Thyroid gland (tissue), 4 donors: Measurements from ENCODE around the gene SUPT5H. TPM values are rescaled to one million over a fixed set of nuclear protein-coding genes. Genes with fewer than 3 reads are reported as not detected.

Source experiments
- DNase-seq, 2 donors: peaks; one replicate each; pipeline ENCODE4 v3.0.0-alpha.2; 2019
- H3K27ac ChIP-seq, 3 donors: fragments of 200-600 bp; sonication (generic); 1 replicate in 2 of 3; 2 replicates in 1 of 3; pipeline ENCODE4 v1.5.1; 2016 to 2019; ENCODE audit warnings: mild to moderate bottlenecking in 1 of 3, moderate library complexity in 1 of 3
- H3K27me3 ChIP-seq: fragments of 200-600 bp; sonication (generic); one replicate; pipeline ENCODE4 v1.5.1; 2019
- H3K36me3 ChIP-seq, 2 donors: fragments of 200-600 bp; sonication (generic); one replicate each; pipeline ENCODE4 v1.5.1; 2016 to 2019
- H3K4me1 ChIP-seq, 2 donors: fragments of 200-600 bp; sonication (generic); one replicate each; pipeline ENCODE4 v1.5.1; 2017 to 2019
- H3K4me3 ChIP-seq, 3 donors: fragments of 200-600 bp; sonication (generic); replicated peaks in 1 of 3; 1 replicate in 2 of 3; 2 replicates in 1 of 3; pipeline ENCODE4 v1.5.1; 2016; ENCODE audit warnings: mild to moderate bottlenecking in 1 of 3
- H3K9me3 ChIP-seq: fragments of 200-600 bp; sonication (generic); one replicate; pipeline ENCODE4 v1.5.1; 2017
- CTCF ChIP-seq, 6 experiments: fragments of 200-600 bp in 3 of 6; fragments of 450-650 bp in 3 of 6; sonication (generic) in 3 of 6; IDR thresholded peaks; one replicate each; pipeline ENCODE4 v1.5.1; 2016 to 2019; ENCODE audit warnings: antibody characterized with exemption in 6 of 6, mild to moderate bottlenecking in 2 of 6, inconsistent platforms in 1 of 6, moderate library complexity in 1 of 6
- POLR2A ChIP-seq, 2 donors: fragments of 450-650 bp; IDR thresholded peaks; one replicate each; pipeline ENCODE4 v1.6.1; 2017; ENCODE audit warnings: antibody characterized with exemption in 2 of 2, mild to moderate bottlenecking in 2 of 2, moderate library complexity in 1 of 2
- WGBS, 2 donors: methylation state at CpG; one replicate each; pipeline ENCODE4 v1.1.5; 2017; 5-methylcytosine and 5-hydroxymethylcytosine counted together
- intact Hi-C: fragments of 100-400 bp; cut with DNase I; formaldehyde crosslinking; loops from one replicate; pipeline ENCODE4 v1.15.1; 2023
- total RNA-seq, 4 donors: library from RNA; depleted of rRNA; stranded (reverse); fragments of >200 nt; gene quantifications; one replicate each; pipeline ENCODE4 v1.2.3, GENCODE V29; 2016

Gene SUPT5H
- total RNA-seq, 4 donors from 2014 or later, result 93.6 to 203 (median 116) TPM

- intact Hi-C loops, result no loop called here
- WGBS, 2 donors, result 0 to 3% methylated on average over 5 to 6 of the region's 14 CpGs
- peaks cover 44 to 51% of the 10 kb centered on the region in 2 donors for H3K4me1 ChIP-seq
Observed at GRCh38 chr19:39407410-39407659, 38.0 kb upstream of the SUPT5H start.

GRCh38 chr19:39407660-39408391 is 37.6 kb upstream of the SUPT5H start:
- Histone ChIP-seq H3K4me3 (peak overlapping the region; percentile 23 to 99 (median 92)), H3K27ac (peak overlapping the region; percentile 95 to 100 (median 99)), H3K9me3 (no peaks in the 10 kb centered on the region), H3K36me3 (peaks cover 14 to 20% of the 10 kb centered on the region in 2 donors), H3K27me3 (no peaks in the 10 kb centered on the region), H3K4me1 (peaks cover 39 to 49% of the 10 kb centered on the region in 2 donors)
- TF ChIP-seq POLR2A (IDR thresholded peaks at IDR 0.05), result peak in 1 of 2 donors; percentile 12
- TF ChIP-seq CTCF (IDR thresholded peaks at IDR 0.05), result no peak
- WGBS, 2 donors, result 53 to 54% methylated on average over 17 to 19 of the region's 40 CpGs
- intact Hi-C loops, result no loop called here
- DNase-seq, result peak; percentile 58 to 66

More at GRCh38 chr19:39407410-39407659, 38.0 kb upstream of the SUPT5H start:
- DNase-seq, result no peak
- H3K27ac ChIP-seq, result peak overlapping the region; percentile 95 to 100 (median 99)
- H3K9me3 ChIP-seq, result no peaks in the 10 kb centered on the region
- no peaks in the 10 kb centered on the region for H3K27me3 ChIP-seq
- TF ChIP-seq CTCF (IDR thresholded peaks at IDR 0.05) (no peak), POLR2A (IDR thresholded peaks at IDR 0.05) (no peak)
- H3K4me3 ChIP-seq, result peak overlapping the region; percentile 23 to 99 (median 92)
- H3K36me3 ChIP-seq, result peaks cover 14 to 20% of the 10 kb centered on the region in 2 donors

GRCh38 chr19:39408392-39409207 is 36.8 kb upstream of the SUPT5H start:
- peak overlapping the region; percentile 23 to 99 (median 92) for H3K4me3 ChIP-seq
- intact Hi-C loops, result no loop called here
- peak overlapping the region; percentile 95 to 100 (median 99) for H3K27ac ChIP-seq
- TF ChIP-seq POLR2A (IDR thresholded peaks at IDR 0.05), result no peak
- H3K36me3 ChIP-seq, result peaks cover 14 to 20% of the 10 kb centered on the region in 2 donors
- H3K9me3 ChIP-seq, result no peaks in the 10 kb centered on the region
- peaks cover 39 to 44% of the 10 kb centered on the region in 2 donors for H3K4me1 ChIP-seq
- 46 to 58% methylated on average over 18 to 20 of the region's 20 CpGs for WGBS, 2 donors
- peak; percentile 37 to 43 for DNase-seq
- H3K27me3 ChIP-seq, result no peaks in the 10 kb centered on the region

GRCh38 chr19:39409208-39410016 is 36.0 kb upstream of the SUPT5H start:
- intact Hi-C loops, result no loop called here
- TF ChIP-seq POLR2A (IDR thresholded peaks at IDR 0.05) (peak; percentile 77 to 96), CTCF (IDR thresholded peaks at IDR 0.05) (no peak)
- Histone ChIP-seq H3K27me3 (no peaks in the 10 kb centered on the region), H3K4me3 (peak overlapping the region in 2 of 3 donors; percentile 92 to 99), H3K27ac (peak overlapping the region; percentile 95 to 100 (median 99)), H3K36me3 (peaks cover 14 to 20% of the 10 kb centered on the region in 2 donors), H3K9me3 (no peaks in the 10 kb centered on the region), H3K4me1 (peaks cover 40 to 45% of the 10 kb centered on the region in 2 donors)
- WGBS, 2 donors, result 1 to 6% methylated on average over 14 to 21 of the region's 52 CpGs
- peak; percentile 96 to 98 for DNase-seq
